Tibial artery (tissue), 4 donors: Measurements from ENCODE around the gene LAMA5.

Experiments
- DNase-seq, 2 donors: peaks; one replicate each; pipeline ENCODE4 v3.0.0-alpha.2; 2019
- H3K27ac ChIP-seq, 2 donors: fragments of 200-600 bp; sonication (generic) in 1 of 2; 1 replicate in 1 of 2; 2 replicates in 1 of 2; pipeline ENCODE4 v1.5.1; 2018 to 2019; ENCODE audit warnings: mild to moderate bottlenecking in 1 of 2
- H3K27me3 ChIP-seq, 2 donors: fragments of 200-600 bp; sonication (generic) in 1 of 2; one replicate each; pipeline versions ENCODE4 v1.5.1 to v1.6.0; 2016 to 2019
- H3K36me3 ChIP-seq, 3 donors: fragments of 200-600 bp; sonication (generic) in 2 of 3; one replicate each; pipeline ENCODE4 v1.5.1; 2016 to 2019; ENCODE audit warnings: mild to moderate bottlenecking in 2 of 3
- H3K4me1 ChIP-seq, 4 donors: fragments of 200-600 bp; sonication (generic) in 2 of 4; 1 replicate in 3 of 4; 2 replicates in 1 of 4; pipeline ENCODE4 v1.5.1; 2016 to 2019
- H3K4me3 ChIP-seq, 2 donors: fragments of 200-600 bp; sonication (generic) in 1 of 2; 1 replicate in 1 of 2; 2 replicates in 1 of 2; pipeline ENCODE4 v1.5.1; 2018 to 2019; ENCODE audit warnings: mild to moderate bottlenecking in 2 of 2
- H3K9me3 ChIP-seq, 3 donors: fragments of 200-600 bp; sonication (generic) in 1 of 3; one replicate each; pipeline ENCODE4 v1.5.1; 2016 to 2019
- intact Hi-C: fragments of 100-400 bp; cut with DNase I; formaldehyde crosslinking; loops from one replicate; pipeline ENCODE4 v1.15.0; 2023; ENCODE audit warnings: low total_unique reads
- TF ChIP-seq, protein P1 (sequence below), 2 experiments: fragments of 200-600 bp in 1 of 2; fragments of 450-650 bp in 1 of 2; IDR thresholded peaks; one replicate each; pipeline ENCODE4 v1.5.1; 2017 to 2019; ENCODE audit warnings: antibody characterized with exemption in 2 of 2, mild to moderate bottlenecking in 1 of 2, moderate library complexity in 1 of 2

The LAMA5 gene

DNA sequence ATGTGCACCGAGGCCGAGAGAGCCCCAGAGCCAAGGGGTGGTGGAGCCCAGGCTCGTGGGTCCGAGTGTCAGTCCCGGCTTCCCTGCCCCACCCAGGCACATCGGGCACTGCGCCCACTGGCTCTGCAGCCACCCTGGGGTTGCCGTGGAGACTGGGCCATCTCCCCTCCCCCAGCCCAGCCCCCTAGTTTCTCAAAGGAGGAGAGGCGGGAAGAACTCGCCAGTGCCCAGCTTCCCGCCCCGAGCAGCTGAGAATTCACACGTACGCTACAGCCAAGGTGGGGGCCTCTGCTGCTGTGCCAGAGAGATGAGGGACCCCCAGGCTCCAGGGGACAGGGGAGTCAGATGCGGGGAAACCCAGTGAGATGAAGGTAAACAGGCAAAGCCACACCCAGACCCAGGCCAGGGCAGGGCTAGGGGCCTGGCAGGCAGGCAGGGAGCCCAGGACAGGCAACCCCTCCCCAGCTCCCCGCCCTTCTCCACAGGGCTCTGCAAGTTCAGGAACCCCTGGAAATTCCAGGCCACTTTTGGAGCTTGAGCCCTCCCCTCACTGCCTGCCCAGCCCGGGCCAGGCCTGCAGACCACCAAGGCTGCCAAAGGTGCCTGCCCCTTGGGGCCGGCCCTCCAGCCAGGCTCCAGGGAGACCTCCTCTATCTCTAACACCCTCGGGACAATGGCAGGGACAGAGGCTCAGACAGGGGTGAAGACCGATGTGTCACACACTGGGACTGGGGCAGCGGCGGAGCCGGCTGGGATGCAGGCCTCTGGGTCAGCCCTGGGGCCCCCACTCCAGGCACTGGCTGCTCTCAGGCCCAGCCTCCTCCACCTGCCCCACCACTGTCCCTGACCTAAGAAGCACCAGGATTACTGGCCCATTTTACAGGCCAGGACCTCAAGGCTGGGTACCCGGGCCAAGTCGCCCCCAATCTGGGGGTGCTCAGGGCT, 6.0 kb downstream of the LAMA5 start:
- H3K36me3 ChIP-seq: peaks cover 0 to 14% (median 0%) of the 10 kb centered on the region in 3 donors
- peak in 1 of 2 donors; percentile 85 for DNase-seq
- H3K27me3 ChIP-seq: no peaks in the 10 kb centered on the region
- intact Hi-C loops: no loop called here
- H3K9me3 ChIP-seq: no peaks in the 10 kb centered on the region
- H3K27ac ChIP-seq: peak overlapping the region; percentile 96 to 98
- TF ChIP-seq, protein P1, sequence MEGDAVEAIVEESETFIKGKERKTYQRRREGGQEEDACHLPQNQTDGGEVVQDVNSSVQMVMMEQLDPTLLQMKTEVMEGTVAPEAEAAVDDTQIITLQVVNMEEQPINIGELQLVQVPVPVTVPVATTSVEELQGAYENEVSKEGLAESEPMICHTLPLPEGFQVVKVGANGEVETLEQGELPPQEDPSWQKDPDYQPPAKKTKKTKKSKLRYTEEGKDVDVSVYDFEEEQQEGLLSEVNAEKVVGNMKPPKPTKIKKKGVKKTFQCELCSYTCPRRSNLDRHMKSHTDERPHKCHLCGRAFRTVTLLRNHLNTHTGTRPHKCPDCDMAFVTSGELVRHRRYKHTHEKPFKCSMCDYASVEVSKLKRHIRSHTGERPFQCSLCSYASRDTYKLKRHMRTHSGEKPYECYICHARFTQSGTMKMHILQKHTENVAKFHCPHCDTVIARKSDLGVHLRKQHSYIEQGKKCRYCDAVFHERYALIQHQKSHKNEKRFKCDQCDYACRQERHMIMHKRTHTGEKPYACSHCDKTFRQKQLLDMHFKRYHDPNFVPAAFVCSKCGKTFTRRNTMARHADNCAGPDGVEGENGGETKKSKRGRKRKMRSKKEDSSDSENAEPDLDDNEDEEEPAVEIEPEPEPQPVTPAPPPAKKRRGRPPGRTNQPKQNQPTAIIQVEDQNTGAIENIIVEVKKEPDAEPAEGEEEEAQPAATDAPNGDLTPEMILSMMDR (IDR thresholded peaks at IDR 0.05): no peak
- H3K4me1 ChIP-seq: peaks cover 6 to 97% (median 92%) of the 10 kb centered on the region in 4 donors
- no peak overlapping the region for H3K4me3 ChIP-seq

DNA sequence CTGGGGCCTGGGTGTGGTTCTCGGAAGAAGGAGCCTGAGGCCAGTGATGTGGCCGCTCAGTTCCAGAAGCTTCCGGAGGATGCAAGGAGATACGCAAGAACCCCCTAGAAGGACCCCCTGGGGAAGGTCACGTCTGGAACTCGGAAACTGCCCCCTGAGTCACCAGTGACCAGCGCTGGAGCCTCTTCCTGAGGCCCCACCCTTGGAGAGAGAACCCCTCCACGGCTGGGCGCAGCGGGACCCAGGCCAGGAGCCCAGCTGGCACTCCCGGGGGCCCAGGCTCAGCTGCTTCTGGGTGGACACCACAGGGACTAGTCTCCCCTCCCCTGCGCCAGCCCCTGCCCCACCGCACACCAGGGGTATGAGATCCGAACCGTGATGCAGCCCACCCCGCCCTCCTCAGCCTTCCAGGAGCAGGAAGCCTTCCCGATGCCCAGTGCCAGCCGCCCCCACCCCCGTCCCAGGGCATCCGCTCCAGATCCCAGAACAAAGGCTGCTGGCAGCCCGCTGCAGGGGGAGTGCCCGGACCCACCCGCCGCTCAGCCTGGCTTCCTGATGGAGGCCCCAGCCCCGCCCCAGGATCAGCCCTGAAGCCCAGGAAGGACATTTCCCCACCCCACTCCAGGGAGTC, 7.5 kb downstream of the LAMA5 start:
- DNase-seq: peak in 1 of 2 donors; percentile 88
- Histone ChIP-seq H3K4me1 (peaks cover 14 to 98% (median 96%) of the 10 kb centered on the region in 4 donors), H3K27ac (peak overlapping the region; percentile 96 to 97), H3K27me3 (no peaks in the 10 kb centered on the region), H3K36me3 (peaks cover 0 to 14% (median 0%) of the 10 kb centered on the region in 3 donors), H3K4me3 (peak overlapping the region; percentile 41 to 49), H3K9me3 (no peaks in the 10 kb centered on the region)
- TF ChIP-seq, protein P1 (IDR thresholded peaks at IDR 0.05): no peak
- intact Hi-C loops: no loop called here

GRCh38 chr20:62359043-62359490, 8.0 kb downstream of the LAMA5 start:
- no peaks in the 10 kb centered on the region for H3K9me3 ChIP-seq
- TF ChIP-seq, protein P1 (IDR thresholded peaks at IDR 0.05): no peak
- peaks cover 0 to 14% (median 0%) of the 10 kb centered on the region in 3 donors for H3K36me3 ChIP-seq
- H3K4me3 ChIP-seq: peak overlapping the region; percentile 41 to 49
- peaks cover 14 to 98% (median 96%) of the 10 kb centered on the region in 4 donors for H3K4me1 ChIP-seq
- H3K27me3 ChIP-seq: no peaks in the 10 kb centered on the region
- DNase-seq: peak in 1 of 2 donors; percentile 81
- intact Hi-C loops: no loop called here
- H3K27ac ChIP-seq: peak overlapping the region; percentile 96 to 97

DNA sequence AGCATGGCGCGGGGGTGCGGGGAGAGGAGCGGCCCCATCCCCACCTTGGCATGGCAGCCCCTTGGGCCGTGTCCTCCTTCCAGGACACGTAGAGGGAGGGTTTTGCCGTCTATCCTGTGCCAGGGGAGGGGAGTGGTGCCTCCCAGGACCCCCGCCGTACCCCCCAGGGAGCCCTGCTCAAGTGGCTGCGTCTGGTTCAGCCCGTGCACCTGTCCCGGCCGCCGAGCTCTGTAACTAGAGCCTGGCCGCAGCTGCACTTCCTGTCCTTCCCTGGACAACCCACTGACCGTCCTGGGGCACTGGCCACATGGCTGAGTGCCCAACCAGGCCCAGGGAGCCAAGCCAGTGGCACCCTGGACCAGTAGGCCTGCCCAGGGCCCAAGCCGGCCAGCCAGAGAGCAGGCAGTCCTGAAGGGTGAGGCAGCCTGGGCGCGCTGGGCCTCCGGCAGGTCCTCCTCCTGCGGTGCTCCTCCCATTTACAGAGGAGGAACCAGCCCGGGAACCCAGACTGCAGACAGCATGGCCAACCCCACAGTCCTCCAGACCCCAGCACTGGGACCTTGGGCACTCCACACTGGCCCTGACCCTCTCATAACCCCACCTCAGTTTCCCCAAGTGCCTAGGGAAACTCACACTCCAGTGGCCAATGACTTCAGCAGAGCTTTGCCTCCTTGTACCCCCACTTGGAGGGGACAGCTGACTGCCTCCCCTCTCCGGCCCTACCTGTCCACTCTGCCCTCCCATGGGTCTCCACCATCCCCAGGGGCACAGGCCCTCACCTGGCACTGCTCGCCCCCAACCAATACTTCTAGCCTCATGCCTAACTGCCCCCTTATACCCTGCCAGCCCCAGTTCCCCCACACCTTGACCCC, 8.7 kb downstream of the LAMA5 start:
- TF ChIP-seq, protein P1 (IDR thresholded peaks at IDR 0.05): no peak
- peak overlapping the region; percentile 41 to 49 for H3K4me3 ChIP-seq
- peaks cover 0 to 14% (median 0%) of the 10 kb centered on the region in 3 donors for H3K36me3 ChIP-seq
- peak; percentile 53 to 93 for DNase-seq
- peaks cover 14 to 98% (median 96%) of the 10 kb centered on the region in 4 donors for H3K4me1 ChIP-seq
- H3K9me3 ChIP-seq: no peaks in the 10 kb centered on the region
- peak overlapping the region; percentile 96 to 97 for H3K27ac ChIP-seq
- H3K27me3 ChIP-seq: no peaks in the 10 kb centered on the region
- intact Hi-C loops: no loop called here

- Histone ChIP-seq H3K27me3 (no peaks in the 10 kb centered on the region), H3K36me3 (peaks cover 0 to 14% (median 0%) of the 10 kb centered on the region in 3 donors), H3K4me3 (peak overlapping the region; percentile 41 to 49), H3K27ac (peak overlapping the region; percentile 96 to 97), H3K4me1 (peaks cover 15 to 98% (median 96%) of the 10 kb centered on the region in 4 donors), H3K9me3 (no peaks in the 10 kb centered on the region)
- intact Hi-C loops: no loop called here
- no peak for DNase-seq
- TF ChIP-seq, protein P1 (IDR thresholded peaks at IDR 0.05): no peak
Observed at GRCh38 chr20:62357681-62358080, 9.4 kb downstream of the LAMA5 start.
